IPS-NIHi11 (cell line): ENCODE results near the gene PIMREG.

Experiments
- DNase-seq: peaks from one replicate; pipeline ENCODE4 v3.0.0; 2012; ENCODE audit warnings: mixed read lengths, low spot score

The PIMREG gene

GRCh38 chr17:6443692-6444570 is at the start of gene PIMREG:
Gene PIMREG, plus strand, starts transcription at chr17:6444455. Its CDS starts 656 bp downstream, at chr17:6445111.
- DNase-seq = peak; percentile 99

GRCh38 chr17:6398955-6399354 is 45.3 kb upstream of the PIMREG start:
- no peak for DNase-seq

- no peak for DNase-seq
These were observed 42.0 kb upstream of the PIMREG start for GRCh38 chr17:6402258-6402657.

- no peak for DNase-seq
These were observed 36.0 kb upstream of the PIMREG start for GRCh38 chr17:6408276-6408675.

- DNase-seq = no peak
These were observed 35.5 kb upstream of the PIMREG start for GRCh38 chr17:6408735-6409134.

- DNase-seq = peak; percentile 62
These were observed 31.2 kb upstream of the PIMREG start for GRCh38 chr17:6413065-6413464.

- DNase-seq = no peak
These were observed 28.6 kb upstream of the PIMREG start for GRCh38 chr17:6415616-6416015.

GRCh38 chr17:6420173-6420641 is 24.0 kb upstream of the PIMREG start:
- peak; percentile 66 for DNase-seq

GRCh38 chr17:6421700-6422604 is 22.3 kb upstream of the PIMREG start:
- peak; percentile 91 for DNase-seq

GRCh38 chr17:6422654-6423241 is 21.5 kb upstream of the PIMREG start:
- DNase-seq = peak; percentile 50

GRCh38 chr17:6423931-6424330 is 20.3 kb upstream of the PIMREG start:
- no peak for DNase-seq

GRCh38 chr17:6425407-6425806 is 18.8 kb upstream of the PIMREG start:
- no peak for DNase-seq

- no peak for DNase-seq
These were observed 17.7 kb upstream of the PIMREG start for GRCh38 chr17:6426356-6427101.

GRCh38 chr17:6427279-6427781 is 16.9 kb upstream of the PIMREG start:
- no peak for DNase-seq

GRCh38 chr17:6428207-6428965 is 15.9 kb upstream of the PIMREG start:
- DNase-seq = no peak

- DNase-seq = no peak
These were observed 15.0 kb upstream of the PIMREG start for GRCh38 chr17:6429266-6429665.

GRCh38 chr17:6430769-6431168 is 13.5 kb upstream of the PIMREG start:
- no peak for DNase-seq

GRCh38 chr17:6435051-6435450 is 9.2 kb upstream of the PIMREG start, which contains the start of gene AIPL1:
Gene AIPL1, minus strand, starts transcription at chr17:6435121. Its CDS starts 17 bp downstream, at chr17:6435104.
- DNase-seq = no peak

- peak; percentile 87 for DNase-seq
These were observed 8.3 kb upstream of the PIMREG start for GRCh38 chr17:6435968-6436367.

- no peak for DNase-seq
These were observed 6.8 kb upstream of the PIMREG start for GRCh38 chr17:6437466-6437865.
